OCI-LY3 (cell line): Measurements from ENCODE around the gene ARHGAP25.

Experiments
- H2AFZ ChIP-seq: fragments of 200-600, 300-600 bp; shearing (Covaris generic); 2 replicates; pipeline ENCODE4 v1.6.0; 2014; ENCODE audit warnings: antibody characterized with exemption, low read depth, low read length
- H3K27ac ChIP-seq: fragments of 200-600, 300-600 bp; sonication (generic); 2 replicates; pipeline ENCODE4 v1.5.1; 2014; ENCODE audit warnings: mild to moderate bottlenecking, low read length, moderate library complexity, mixed read lengths
- H3K27me3 ChIP-seq: fragments of 200-600, 300-600 bp; sonication (generic); 2 replicates; pipeline ENCODE4 v1.6.1; 2014; ENCODE audit warnings: low read depth, low read length, mixed read lengths
- H3K36me3 ChIP-seq: fragments of 200-600, 300-600 bp; sonication (generic); replicated peaks from 2 replicates; pipeline ENCODE3; 2014; ENCODE audit warnings: low read depth, low read length, mixed read lengths
- H3K4me1 ChIP-seq: fragments of 300-600, 200-600 bp; sonication (generic); 2 replicates; pipeline ENCODE4 v1.6.1; 2014; ENCODE audit warnings: low read length, mixed read lengths
- H3K4me2 ChIP-seq: fragments of 200-600, 300-600 bp; sonication (generic); 2 replicates; pipeline ENCODE4 v1.6.1; 2014; ENCODE audit warnings: low read length, mixed read lengths
- H3K4me3 ChIP-seq: fragments of 300-600, 200-600 bp; sonication (generic); 2 replicates; pipeline ENCODE4 v1.5.1; 2014; ENCODE audit warnings: antibody characterized with exemption, mild to moderate bottlenecking, low read length, moderate library complexity
- H3K79me2 ChIP-seq: fragments of 300-600, 200-600 bp; shearing (Covaris generic); 2 replicates; pipeline ENCODE4 v1.6.1; 2014; ENCODE audit warnings: mild to moderate bottlenecking, low read length, mixed read lengths
- H3K9ac ChIP-seq: fragments of 300-600, 200-600 bp; shearing (Covaris generic); 2 replicates; pipeline ENCODE4 v1.6.0; 2014; ENCODE audit warnings: mild to moderate bottlenecking, low read length, moderate library complexity
- H3K9me3 ChIP-seq: fragments of 200-600, 300-600 bp; shearing (Covaris generic); 2 replicates; pipeline ENCODE4 v1.6.1; 2014; ENCODE audit warnings: low read length, mixed read lengths; ENCODE audit not compliant: insufficient read depth
- H4K20me1 ChIP-seq: fragments of 200-600, 300-600 bp; sonication (generic); 2 replicates; pipeline ENCODE4 v1.6.1; 2016; ENCODE audit warnings: low read length, mixed read lengths; ENCODE audit not compliant: insufficient read depth
- CTCF ChIP-seq: fragments of 200-600, 300-600 bp; sonication (generic); IDR thresholded peaks from 2 replicates; pipeline ENCODE4 v1.5.1; 2014; ENCODE audit warnings: antibody characterized with exemption, low read length, low read depth
- EZH2phosphoT487 ChIP-seq: fragments of 200-600 bp; shearing (Covaris generic); IDR thresholded peaks from 2 replicates; pipeline ENCODE4 v1.6.1; 2018; ENCODE audit warnings: antibody characterized with exemption, mixed run types, low read depth

ARHGAP25 gene

GRCh38 chr2:68850524-68850923 is 115.9 kb downstream of the ARHGAP25 start:
- no peak for TF ChIP-seq EZH2phosphoT487
- no peak for TF ChIP-seq CTCF
- Histone ChIP-seq H3K36me3 (no peaks in the 10 kb centered on the region), H3K27ac (no peak overlapping the region), H3K9me3 (no peaks in the 10 kb centered on the region), H3K4me1 (no peaks in the 10 kb centered on the region), H3K4me3 (no peak overlapping the region), H3K27me3 (no peaks in the 10 kb centered on the region), H3K4me2 (no peak overlapping the region), H3K79me2 (no peaks in the 10 kb centered on the region), H2AFZ (no peak overlapping the region), H3K9ac (no peak overlapping the region), H4K20me1 (no peaks in the 10 kb centered on the region)

GRCh38 chr2:68853035-68853434 is 118.4 kb downstream of the ARHGAP25 start:
- H3K36me3 ChIP-seq = no peaks in the 10 kb centered on the region
- no peaks in the 10 kb centered on the region for H3K9me3 ChIP-seq
- H3K79me2 ChIP-seq = no peaks in the 10 kb centered on the region
- H3K4me2 ChIP-seq = no peak overlapping the region
- H4K20me1 ChIP-seq = no peaks in the 10 kb centered on the region
- no peak overlapping the region for H3K27ac ChIP-seq
- H3K4me1 ChIP-seq = peaks cover 17% of the 10 kb centered on the region
- no peak for TF ChIP-seq EZH2phosphoT487
- TF ChIP-seq CTCF = no peak
- no peak overlapping the region for H3K4me3 ChIP-seq
- no peak overlapping the region for H2AFZ ChIP-seq
- H3K9ac ChIP-seq = no peak overlapping the region
- no peaks in the 10 kb centered on the region for H3K27me3 ChIP-seq

- Histone ChIP-seq H4K20me1 (no peaks in the 10 kb centered on the region), H3K4me3 (no peak overlapping the region), H3K9me3 (no peaks in the 10 kb centered on the region), H3K79me2 (no peaks in the 10 kb centered on the region), H2AFZ (no peak overlapping the region), H3K9ac (no peak overlapping the region), H3K27ac (no peak overlapping the region), H3K27me3 (no peaks in the 10 kb centered on the region), H3K36me3 (no peaks in the 10 kb centered on the region), H3K4me1 (peaks cover 26% of the 10 kb centered on the region), H3K4me2 (no peak overlapping the region)
- no peak for TF ChIP-seq EZH2phosphoT487
- TF ChIP-seq CTCF = no peak
Observed at GRCh38 chr2:68853915-68854314, 119.3 kb downstream of the ARHGAP25 start.

GRCh38 chr2:68854476-68854875 is 119.9 kb downstream of the ARHGAP25 start:
- Histone ChIP-seq H3K27ac (no peak overlapping the region), H3K4me3 (no peak overlapping the region), H2AFZ (no peak overlapping the region), H3K4me1 (peaks cover 31% of the 10 kb centered on the region), H3K36me3 (no peaks in the 10 kb centered on the region), H3K27me3 (no peaks in the 10 kb centered on the region), H3K79me2 (no peaks in the 10 kb centered on the region), H4K20me1 (no peaks in the 10 kb centered on the region), H3K9me3 (no peaks in the 10 kb centered on the region), H3K4me2 (no peak overlapping the region), H3K9ac (no peak overlapping the region)
- TF ChIP-seq CTCF = no peak
- no peak for TF ChIP-seq EZH2phosphoT487
